Fibroblast of skin of left quadriceps (primary cell): ENCODE measurements around the gene VAMP8.
"Not testable (repeated sequence)": the region's sequence is repeated elsewhere in the genome, so short reads cannot be mapped to it uniquely, and the experiment has no call there.

Experiments
- DNase-seq, 2 experiments: peaks; one replicate each; pipeline ENCODE4 v3.0.0-alpha.2; 2013; ENCODE audit warnings: low read depth in 2 of 2

The VAMP8 gene

DNA sequence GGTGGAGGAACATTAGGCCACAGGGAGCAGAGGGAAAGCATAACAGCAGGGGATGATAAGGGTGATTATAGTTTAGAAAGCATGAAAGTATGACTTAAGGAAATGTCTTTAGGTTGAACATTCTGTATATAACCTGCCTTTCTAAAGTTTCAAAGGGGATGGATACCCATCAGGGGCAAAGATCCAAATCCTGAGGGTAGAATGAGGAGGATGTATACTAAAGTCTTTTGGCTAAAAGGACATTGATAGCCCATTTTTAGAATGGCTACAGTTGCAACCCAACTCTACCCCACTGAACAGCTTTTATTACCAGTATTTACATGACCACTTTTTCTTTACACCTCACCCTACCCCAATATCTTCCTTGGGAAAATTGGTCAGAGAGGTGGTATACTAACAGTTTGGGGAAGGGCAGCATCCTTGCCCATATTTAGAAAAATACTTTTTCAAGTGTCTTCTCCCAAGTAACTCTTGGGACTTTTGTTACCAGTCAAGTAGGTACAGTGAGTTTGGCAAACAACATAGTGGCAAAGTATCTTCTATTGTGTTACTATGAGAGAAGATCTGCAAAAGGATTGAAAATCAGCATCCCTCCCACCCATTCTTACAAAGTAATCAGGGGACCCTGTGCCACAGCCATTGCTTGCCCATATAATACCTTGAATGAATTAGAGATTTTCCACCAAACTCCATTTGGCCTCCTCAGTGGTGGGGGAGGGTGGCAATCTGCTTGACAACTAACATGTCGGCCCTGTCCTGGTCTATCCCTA is 30.1 kb upstream of the VAMP8 start:
- no peak for DNase-seq

DNA sequence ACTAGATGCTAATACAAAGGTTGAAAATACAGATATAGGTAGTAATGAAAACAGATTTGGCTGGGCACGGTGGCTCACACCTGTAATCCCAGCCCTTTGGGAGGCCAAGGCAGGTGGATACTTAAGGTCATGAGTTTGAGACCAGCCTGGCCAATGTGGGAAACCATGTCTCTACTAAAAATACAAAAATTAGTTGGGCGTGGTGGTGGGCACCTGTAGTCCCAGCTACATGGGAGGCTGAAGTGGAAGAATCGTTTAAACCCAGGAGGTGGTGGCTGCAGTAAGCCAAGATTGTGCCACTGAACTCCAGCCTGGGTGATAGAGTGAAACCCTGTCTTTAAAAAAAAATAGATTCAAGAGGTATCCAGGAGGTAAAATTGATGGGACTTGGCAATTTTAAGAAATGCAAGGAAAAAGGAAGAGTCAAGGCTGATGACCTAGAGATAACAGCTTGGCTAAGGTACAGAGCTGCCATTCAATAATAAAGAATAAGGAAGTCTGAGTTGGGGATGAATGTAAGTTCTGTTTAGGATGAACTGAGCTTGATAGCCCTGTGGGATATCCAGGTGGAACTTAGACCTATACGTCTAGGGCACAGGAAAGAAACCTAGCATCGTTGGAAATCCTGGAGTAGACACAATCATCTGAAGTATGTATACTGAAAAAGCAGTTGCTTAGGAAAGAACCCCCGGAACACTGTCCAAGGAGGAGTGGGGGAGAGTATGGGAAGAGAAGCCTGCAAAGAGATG is 29.4 kb upstream of the VAMP8 start:
- no peak for DNase-seq

DNA sequence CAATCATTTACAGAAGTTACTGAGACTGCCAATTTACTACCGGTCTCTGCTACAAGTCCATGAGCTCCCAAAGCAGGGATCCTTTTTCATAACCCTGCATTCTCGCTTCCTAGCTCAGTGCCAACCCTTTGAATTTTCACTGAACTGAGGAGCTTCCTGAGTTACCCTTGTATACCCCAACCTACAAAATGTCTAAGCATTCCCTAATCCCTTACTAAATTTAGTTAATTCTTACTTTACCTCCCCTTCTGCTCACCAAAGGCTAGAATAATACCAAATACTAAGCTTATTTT is 28.8 kb upstream of the VAMP8 start:
- DNase-seq, result no peak

DNA sequence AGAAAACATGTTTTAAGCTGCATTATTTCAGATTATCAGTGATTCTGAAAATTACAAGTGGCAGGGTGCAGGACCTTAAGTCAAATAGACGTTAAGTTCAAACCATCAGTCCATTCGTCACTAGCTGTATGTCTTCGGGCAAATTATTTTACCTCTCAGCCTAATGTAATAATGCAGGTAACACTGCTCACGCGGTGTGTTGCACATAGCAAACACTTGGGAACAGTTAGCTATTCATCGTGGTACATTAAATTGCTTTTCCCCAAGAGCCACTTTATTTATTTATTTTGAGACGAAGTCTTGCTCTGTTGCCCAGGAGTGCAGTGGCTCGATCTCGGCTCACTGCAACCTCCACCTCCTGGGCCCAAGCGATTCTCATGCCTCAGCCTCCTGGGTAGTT is 28.3 kb upstream of the VAMP8 start:
- DNase-seq, result no peak

DNA sequence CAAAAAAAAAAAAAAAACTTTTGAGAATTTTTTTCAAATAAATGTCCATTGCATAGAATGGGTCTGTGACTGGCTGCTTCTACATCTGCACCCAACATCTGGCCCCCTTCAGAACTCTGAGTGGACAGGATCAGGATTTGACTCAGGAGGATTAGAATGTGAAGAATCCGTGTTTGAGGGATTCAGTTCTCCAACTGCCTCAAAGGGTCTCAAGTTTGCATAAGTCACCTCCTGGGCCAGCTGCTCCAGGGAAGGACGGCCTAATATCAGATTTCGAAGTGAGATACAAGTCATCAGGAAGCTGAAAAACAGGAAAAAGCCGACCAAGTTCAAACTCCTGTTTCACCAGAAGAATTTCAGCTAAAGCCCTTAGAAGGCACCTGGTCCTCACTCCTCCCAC is 27.6 kb upstream of the VAMP8 start:
- peak; percentile 89 to 90 for DNase-seq

DNA sequence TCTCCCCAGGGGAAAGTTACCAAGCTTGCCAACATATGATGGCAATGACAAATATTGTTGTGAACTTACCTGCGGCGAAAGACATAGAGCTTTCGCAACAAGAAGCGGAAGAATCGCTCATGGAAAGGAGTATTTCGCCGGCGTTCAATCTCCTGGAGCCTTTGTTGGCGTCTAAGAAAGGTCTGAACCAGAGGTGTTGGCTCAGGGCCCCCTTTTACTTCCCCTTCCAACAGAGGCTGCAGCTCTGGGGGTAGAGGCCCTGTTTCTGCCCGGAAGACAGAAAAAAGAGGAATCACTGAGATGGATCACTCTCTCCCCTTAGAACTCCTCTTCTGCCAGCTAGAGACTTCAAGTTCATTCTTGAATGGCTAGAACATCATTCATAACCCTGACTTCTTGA is 26.9 kb upstream of the VAMP8 start:
- no peak for DNase-seq

DNA sequence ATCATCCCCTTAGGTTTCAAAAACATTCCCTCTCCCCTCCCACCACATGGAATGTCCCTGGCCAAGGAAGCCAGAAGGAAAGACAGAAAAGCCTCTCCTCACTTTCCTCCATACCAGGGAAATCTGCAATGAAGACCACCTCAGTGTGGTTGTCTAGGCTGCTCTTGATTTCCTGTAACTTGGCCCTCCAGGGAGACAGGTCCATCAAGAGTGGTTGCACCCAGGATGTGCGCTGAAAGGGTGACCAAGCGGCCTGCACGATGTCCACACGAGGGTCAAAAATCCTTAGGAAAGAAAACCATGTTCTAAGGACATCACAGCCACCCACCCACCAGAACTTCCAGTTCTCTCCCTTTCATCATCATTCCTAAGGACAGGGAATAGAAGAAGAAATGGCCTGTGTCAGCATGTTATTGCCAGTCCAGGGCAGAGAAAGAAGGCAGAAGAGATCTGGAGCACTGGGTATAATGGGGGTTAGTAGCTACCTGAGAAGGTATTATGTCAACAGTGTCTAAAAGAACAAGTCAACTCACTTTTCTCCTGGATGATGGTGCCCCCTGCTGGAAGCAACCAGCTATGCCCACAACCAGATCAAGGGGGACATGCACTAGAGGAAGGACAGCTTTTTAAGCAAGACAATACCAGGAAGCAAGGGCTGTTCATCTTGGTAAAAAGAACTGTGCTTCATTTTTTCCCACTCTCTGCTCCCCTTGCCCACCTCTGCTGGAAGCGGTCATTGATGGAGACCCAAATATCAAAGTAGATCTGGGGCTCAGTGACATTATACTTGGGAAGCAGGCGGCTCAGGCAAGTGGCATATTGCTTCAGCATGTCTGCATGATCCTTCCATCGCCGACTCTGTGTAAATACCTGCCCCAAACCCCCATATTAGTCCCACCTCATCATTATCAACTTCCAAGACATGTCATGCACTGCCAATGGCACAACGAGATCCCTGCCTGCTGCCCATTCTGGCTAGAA is 25.4 kb upstream of the VAMP8 start:
- peak in 1 of 2 experiments; percentile 53 for DNase-seq

DNA sequence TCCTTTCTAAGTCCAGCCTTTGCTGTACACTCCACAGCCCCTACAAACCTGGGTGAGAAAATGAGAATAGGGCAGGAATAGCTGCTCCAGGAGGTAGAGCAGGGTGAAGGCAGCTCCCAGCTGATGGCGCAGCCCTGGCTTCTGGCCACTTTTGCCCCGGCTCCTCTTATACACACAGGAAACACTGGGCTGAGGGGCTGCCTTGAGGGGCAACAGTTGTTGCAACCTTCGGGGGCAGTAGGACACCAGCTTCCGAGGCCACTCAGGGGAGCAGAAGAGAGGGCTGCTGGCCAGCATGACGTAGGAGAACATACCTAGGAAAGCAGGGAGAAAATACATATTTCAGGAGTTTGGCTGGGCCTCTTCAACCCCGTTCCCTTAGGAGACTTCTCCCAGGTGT is 24.2 kb upstream of the VAMP8 start:
- no peak for DNase-seq

DNA sequence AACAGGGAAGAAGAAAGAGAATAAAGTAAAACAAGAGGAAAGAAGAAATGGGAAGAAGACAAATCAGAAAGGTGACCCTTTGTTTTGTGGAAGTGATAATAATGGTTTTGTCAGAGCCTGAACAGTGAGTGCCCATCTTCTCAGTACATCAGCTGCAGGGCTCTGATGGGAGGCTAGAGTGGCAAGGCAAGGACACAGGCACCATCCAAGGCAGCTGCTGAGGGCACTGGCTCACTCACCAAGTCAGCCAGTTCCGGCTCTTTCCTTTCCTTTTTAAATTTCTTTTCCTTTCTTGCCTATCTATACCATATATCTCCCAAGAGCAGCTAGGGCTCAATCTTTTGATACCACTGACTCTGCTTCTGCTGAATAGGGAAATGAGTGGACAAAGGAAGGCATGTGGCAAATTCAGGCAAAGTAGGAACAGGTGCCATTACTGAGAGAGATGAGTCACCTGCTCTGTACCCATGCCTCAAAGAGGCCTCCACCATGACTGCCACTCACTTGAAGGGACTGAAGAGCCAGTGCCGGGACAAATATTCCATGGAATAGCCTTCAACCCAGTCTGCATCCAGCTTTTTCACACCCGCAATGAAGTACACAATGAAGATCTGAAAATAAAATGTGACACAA is 22.3 kb upstream of the VAMP8 start:
- DNase-seq, result no peak

DNA sequence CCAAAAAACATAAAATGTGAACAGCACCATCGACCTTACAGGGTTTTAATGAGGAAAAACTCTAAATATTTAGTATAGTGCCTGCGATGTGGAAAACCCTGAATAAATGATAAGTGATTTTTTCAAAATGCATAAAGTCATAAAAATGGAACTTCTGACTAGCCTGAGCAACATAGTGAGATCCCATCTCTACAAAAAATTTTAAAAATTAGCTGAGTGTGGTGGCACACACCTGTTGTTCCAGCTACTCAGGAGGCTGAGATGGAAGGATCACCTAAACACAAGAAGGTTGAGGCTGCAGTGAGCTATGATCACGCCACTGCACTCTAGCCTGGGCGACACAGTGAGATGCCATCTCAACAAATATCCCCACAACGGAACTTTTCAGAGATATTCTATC is 20.3 kb upstream of the VAMP8 start:
- no peak for DNase-seq

DNA sequence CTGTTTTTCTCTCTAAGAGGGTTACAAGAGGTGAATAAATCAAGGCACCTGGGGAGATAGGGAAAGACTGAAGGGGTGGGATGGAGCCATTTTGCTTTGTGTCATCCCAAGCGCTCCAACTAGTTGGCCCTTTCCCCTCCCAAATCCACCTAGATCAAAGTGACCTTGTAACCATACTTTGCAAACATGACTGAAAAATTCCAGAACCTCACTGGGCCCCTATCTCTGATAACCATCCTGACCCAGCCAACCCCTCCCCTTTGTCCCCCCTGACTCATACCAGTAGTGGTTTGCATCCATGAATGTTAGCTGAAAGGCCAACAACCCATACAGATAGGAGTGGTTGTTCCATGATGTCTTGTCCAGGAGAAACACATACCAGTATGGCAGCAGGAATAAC is 19.2 kb upstream of the VAMP8 start:
- no peak for DNase-seq

DNA sequence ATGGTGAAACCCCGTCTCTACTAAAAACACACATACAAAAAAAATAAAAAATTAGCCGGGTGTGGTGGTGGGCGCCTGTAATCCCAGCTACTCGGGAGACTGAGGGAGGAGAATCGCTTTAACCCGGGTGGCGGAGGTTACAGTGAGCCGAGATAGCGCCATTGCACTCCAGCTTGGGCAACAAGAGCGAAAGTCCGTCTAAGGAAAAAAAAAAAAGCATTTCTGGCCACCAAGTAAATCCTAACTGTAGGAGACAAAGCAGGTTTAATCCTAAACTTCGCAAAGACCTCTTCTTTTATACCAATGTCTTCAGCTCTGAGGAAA is 17.0 kb upstream of the VAMP8 start:
- not testable (repeated sequence) for DNase-seq

DNA sequence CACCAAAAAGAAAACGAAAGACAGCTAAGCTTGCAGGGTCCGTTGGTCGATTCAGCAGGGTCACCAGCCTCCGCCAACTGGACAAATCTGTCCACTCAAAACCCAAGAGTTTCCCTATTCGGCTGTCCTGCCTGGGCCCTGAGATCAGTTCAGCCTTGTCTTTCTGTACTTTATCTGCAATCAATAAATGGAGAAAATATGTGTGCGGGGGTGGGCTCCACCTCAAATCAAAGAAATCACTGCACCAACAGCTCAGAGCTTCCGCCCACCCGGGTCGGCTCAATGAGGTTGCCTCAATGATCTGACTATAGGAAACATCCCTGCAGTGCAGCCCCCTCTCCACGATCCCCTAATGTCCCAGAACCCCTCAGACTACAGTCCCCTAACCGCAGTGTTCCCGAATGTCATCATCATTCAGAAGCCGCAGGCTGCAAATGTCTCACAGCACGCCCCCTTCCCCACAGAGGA is 16.5 kb upstream of the VAMP8 start:
- no peak for DNase-seq

DNA sequence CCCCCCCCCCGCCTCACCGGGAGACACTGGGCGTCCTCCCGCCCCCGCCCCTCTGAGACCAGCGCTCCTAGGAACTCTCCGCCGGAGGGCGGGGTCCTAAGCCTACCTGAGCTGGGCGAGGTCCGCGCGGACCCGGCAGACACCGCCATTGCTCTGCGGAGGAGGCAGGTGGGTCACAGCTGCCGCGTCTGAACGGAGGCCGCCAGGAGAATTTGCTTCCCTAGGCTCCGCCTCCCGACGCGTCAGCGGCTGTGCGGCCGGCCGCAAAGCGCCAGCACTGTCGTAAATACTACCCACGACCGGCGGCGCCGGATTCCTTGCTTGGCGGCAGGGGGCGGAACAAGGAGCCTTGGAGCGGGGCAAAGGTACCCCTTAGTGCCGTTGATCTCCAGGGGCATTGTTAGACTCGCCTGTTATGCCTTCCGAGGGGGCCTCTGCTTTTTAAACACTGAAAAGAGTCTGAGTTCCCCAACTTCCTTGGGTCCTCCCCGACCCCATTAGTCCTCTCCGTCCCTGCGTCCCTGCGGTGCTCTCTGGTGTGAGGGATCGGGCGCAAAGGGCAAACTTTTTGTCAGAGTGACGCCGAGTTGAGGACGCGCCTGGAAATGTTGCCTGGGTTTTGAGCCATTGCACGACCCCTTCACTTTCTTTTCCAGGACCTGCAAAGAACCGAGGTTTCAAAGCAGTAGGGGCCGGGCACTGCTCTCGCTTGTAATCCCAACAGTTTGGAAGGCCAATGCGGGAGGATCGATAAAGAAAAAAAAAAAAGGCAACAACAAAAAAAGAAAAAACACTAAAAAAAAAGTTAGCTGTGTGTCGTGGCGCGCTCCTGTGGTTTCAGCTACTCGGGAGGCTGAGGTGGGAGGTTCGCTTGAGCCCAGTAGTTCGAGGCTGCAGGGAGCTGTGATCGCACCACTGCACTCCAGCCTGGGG is 15.8 kb upstream of the VAMP8 start, which contains the start of gene GGCX:
GGCX (minus strand) TSS at position 214 of the 933 bp plus-strand sequence; CDS start at position 149, 65 bp downstream.
- DNase-seq, result peak; percentile 78 to 80

DNA sequence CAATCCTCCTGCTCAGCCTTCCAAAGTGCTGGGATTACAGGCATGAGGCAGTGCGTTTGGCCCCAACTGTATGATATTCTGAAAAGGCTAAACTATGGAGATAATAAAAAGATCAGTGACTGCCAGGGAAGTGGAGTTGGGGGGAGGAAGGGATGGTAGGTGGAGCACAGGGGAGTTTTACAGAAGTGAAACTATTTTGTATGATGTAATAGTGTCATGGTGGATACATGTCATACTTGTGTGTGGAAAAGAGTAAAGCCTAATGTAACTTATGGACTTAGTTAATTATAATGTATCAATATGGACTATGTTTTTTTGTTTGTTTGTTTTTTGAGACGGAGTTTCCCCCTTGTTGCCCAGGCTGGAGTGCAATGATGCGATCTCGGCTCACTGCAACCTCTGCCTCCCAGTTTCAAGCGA is 13.2 kb upstream of the VAMP8 start:
- no peak for DNase-seq

DNA sequence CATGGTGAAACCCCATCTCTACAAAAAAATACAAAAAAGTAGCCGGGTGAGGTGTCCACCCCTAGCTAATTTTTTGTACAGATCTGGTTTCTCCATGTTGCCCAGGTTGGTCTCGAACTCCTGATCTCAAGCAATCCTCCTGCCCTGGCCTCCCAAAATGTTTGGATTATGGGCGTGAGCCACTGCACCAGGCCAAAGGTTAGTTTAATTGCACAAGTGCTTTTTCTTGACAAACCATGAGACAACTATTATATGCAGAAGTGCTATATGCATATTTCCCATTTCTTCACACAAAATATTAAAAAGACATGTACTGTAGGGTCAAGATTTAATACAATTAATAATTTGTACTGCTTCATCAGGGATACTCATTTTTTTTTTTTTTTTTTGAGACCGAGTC is 11.1 kb upstream of the VAMP8 start:
- no peak for DNase-seq

DNA sequence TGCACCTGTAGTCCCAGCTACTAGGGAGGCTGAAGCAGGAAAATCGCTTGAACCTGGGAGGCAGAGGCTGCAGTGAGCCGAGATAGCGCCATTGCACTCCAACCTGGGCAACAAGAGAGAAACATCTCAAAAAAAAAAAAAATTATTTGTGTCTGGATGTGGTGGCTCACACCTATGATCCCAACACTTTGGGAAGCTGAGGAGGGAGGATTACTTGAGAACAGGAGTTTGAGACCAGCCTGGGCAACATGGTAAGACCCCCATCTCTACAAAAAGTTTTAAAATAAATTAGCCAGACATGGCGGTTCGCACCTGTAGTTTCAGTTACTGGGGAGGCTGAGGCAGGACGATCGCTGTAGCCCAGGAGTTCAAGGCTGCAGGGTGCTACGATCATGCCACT is 1.6 kb upstream of the VAMP8 start:
- no peak for DNase-seq

DNA sequence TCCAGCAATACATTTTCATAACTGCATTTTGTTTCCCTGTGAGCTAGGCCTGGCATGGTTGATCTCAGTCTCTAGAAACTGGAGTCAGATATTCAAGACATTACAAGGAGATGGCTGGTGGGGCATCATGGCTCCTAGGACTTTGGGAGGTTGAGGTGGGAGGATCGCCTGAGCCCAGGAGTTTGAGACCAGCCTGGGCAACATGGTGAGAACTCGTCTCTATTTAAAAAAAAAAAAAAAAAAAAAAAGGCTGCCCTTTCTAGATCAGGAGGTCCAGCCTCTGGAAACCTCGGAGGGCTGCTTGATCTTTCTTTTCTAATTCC is 362 bp upstream of the VAMP8 start:
- DNase-seq, result no peak

DNA sequence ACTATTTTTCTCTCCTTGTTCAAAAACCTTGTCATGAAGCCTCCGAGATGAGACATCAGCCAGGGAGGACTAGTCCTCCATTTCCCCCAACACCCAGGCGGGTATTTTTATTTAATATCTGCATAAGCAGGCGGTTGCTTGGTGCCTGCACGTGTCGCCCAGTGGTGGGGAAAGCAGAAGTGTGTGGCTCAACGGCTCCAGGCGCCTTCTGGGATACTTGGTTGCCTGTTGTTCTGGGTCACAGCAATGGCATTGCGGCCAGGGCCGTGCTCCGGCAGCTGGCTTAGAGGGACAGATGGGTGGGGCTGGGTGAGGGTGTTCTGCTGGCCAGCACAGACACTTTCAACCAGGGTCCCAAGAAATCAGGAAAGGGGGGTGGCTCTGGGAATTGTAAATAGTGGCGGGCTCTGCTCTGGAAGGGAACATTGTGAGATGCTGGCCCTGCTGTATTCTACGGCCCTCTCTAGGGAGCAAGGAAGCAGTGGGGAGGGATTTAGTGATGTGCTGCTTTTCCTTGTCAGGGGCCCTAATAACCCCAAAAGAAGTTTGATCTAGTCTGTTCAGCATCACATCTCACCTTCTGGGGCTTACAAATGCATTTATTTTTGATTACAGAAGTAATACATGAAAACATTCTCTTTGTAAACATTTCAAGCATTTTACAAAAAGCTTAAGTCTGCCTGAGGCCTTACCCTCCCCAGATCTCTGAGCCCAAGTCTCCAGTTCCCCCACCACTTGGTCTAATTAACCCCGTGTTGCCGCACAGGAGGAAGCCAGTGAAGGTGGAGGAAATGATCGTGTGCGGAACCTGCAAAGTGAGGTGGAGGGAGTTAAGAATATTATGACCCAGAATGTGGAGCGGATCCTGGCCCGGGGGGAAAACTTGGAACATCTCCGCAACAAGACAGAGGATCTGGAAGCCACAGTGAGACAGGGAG is 1.1 kb downstream of the VAMP8 start:
- DNase-seq, result no peak
